ENCODE results near the gene ANXA5.
"Not testable (repeated sequence)": the region's sequence is repeated elsewhere in the genome, so short reads cannot be mapped to it uniquely, and the experiment has no call there.

The ANXA5 gene

DNA sequence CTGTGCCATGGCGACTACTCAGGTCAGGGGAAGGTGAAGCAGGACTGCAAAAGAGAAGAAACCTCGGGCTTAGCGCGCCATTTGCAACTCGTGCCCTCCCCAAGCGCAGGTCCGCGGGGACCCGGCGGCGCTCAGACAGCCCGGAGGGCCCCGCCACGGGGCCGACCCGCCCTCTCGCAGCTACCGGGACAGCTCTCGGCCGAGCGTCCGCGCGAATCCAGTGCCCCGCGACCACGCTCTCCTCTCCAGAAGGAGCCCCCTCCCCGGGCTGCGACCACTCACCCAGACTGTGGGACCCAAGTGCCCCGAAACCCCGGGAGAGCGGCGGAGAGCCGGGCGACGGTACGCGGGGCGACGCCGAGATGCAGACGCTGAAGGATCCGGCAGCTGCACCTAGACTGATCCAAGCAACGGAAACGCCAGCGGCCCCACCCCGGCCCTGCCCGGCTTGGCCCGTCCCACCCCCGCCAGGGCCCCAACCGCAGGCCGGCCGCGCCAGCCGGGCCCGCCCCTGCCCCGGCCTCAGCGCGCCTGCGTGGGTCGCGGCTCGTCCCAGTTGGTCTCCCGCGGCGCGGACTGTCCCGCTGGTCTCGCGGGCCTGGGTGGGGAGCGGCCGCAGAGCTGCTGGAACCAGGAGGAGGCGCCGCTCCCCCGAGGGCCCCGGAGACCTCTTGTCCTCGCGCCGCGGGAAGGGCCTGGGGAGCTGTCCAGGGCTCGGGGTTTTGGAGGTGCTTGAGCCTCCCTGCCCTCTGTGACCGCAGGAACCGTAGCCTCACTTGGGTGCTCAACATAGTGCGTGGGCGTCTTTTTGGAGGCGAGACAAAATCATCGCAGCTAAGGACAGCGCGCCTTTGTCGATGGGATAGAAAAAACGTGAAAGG, at the start of gene ANXA5:
TSS of gene ANXA5 (minus strand) at position 400 of the 881 bp plus-strand sequence. CDS start at position 9, 391 bp downstream.
- peak; percentile 97 for DNase-seq

DNA sequence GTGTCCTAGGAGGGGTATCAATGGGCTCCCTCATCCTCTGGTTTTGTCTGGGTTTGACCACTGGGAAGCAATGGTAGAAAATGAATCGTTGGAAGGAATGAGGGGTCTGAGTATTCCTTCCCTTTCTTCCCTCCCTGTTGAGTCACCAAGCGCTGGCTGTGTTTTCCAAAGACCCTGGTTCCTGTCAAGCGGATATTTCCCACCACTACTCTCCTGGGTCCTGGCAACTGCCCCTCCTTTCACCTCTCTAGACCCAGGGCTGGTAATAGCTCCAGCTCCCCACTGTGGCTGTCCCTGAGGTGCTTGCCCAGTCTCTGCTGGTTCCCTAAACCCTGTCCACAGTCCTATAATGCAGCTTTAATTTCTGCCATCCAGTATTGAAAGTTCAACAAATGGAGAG, 46.0 kb upstream of the ANXA5 start:
- DNase-seq = no peak

GRCh38 chr4:121741751-121742150, 45.0 kb upstream of the ANXA5 start:
- DNase-seq = no peak

GRCh38 chr4:121740796-121741409, 44.1 kb upstream of the ANXA5 start:
- DNase-seq = no peak

- no peak for DNase-seq
These were observed 42.8 kb upstream of the ANXA5 start for GRCh38 chr4:121739575-121739974.

- DNase-seq = no peak
These were observed 42.2 kb upstream of the ANXA5 start for GRCh38 chr4:121738780-121739535.

- no peak for DNase-seq
These were observed 41.2 kb upstream of the ANXA5 start for GRCh38 chr4:121737846-121738554.

GRCh38 chr4:121736735-121737351, 40.1 kb upstream of the ANXA5 start:
- peak; percentile 68 for DNase-seq

DNA sequence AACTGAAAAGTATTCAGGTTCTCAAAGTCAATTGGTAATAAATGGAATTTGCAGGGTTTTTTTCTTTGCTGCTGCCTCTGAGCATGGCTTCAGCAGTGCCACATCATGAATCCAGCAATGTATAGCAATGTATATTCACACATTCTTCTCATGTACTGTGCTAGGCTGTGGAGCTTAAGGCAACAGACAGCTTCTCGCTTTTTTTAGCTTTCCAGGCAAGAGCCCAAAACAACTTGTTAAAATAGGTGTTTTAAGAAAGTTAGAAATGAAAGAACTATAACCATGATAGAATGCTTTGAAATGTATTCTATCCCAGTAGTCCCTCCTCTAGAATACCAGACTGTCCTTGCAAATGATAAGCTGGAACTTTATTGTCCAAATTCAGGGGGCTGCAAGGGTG, 37.8 kb upstream of the ANXA5 start:
- no peak for DNase-seq

DNA sequence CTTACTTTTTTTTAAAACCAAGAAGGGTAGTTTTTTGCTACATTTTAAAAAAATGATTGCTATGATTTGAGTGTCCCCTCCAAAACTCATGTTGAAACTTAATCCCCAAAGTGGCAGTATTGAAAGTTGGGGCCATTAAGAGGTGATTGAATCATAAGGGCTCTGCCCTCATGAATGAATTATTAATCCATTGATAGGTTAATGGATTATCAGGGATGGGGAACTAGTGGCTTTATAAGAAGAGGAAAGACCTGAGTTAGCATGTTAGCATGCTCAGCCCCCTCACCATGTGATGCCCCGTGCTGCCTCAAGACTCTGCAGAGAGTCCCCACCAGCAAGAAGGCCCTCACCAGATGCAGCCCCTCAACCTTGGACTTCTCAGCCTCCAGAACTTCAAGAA, 37.2 kb upstream of the ANXA5 start:
- no peak for DNase-seq

DNA sequence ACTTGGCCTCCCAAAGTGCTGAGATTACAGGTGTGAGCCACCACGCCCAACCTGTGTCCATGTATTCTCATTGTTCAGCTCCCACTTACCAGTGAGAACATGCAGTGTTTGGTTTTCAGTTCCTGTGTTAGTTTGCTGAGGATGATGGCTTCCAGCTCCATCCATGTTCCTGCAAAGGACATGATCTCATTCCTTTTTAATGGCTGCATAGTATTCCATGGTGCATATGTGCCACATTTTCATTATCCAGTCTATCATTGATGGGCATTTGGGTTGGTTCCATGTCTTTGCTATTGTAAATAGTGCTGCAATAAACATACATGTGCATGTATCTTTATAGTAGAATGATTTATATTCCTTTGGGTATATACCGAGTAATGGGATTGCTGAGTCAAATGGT, 33.0 kb upstream of the ANXA5 start:
- DNase-seq = not testable (repeated sequence)

DNA sequence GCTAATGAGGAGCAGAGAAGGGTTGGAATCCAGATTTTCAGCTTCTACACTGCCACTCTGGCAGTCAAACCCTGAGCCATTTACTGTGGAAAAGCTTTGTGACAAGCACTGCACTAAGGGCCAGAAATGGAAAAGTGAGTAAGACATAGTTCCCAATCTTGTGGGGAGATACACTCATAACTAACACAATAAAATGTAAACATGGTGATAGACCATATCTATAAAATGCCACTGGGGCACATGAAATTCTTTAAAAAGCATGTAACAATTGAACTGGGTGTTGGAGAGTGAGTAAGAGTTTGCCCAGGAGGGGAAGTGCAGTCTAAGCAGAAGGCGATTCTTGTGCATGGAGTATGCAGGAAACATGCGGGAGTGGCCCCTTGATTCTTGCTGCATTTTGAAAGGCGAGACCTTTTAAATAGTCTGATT, 32.0 kb upstream of the ANXA5 start:
- no peak for DNase-seq

- DNase-seq = no peak
These were observed 31.3 kb upstream of the ANXA5 start for GRCh38 chr4:121728066-121728465.

- peak; percentile 80 for DNase-seq
These were observed 30.0 kb upstream of the ANXA5 start for GRCh38 chr4:121726642-121727268.

DNA sequence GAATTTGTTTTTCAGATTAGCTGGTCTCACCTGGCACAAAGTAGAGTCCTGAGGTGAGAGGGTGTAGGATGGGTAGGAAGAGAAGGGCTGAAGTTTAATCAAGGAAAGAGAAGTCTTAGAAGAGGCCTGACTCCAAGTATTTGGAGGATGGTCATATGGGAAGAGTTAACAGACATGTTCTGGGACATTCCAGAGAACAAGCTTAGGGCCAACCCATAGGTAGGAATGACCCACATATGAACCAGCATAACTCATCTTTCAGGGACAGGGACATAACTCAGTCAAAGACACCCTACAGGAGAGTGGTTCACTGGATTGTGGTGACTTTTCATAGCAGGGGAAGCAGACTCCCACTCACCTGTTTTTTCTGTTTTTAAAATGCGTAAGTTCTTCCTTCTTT, 27.9 kb upstream of the ANXA5 start:
- no peak for DNase-seq

GRCh38 chr4:121721700-121722099, 24.9 kb upstream of the ANXA5 start:
- DNase-seq = no peak

GRCh38 chr4:121720109-121720508, 23.3 kb upstream of the ANXA5 start:
- no peak for DNase-seq

DNA sequence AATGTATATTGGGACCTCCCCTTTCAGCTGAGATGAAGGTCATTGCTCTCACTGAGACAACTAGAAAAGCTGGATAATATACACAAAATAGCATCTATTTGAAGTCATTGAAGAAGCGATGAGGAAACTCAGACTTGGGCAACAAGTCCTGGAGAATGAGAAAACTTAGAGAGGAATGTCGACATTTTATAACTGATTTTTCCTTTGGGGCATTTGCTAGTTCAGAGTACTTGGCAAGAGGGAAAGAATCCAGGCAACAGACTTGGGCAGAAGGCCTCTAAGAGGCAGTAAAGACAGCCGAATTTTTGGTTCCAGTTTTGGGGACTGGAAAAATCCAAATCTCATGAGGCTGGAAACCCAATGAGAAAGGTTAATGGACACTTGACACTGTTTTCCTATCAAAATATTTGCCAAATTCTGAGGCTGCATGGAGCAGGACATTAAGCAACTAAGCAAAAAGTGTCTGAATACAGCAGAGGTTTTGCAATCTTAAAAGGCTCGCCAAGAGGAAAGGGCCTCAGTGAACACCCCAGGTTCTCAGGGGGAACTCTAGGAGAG, 21.0 kb upstream of the ANXA5 start:
- no peak for DNase-seq

DNA sequence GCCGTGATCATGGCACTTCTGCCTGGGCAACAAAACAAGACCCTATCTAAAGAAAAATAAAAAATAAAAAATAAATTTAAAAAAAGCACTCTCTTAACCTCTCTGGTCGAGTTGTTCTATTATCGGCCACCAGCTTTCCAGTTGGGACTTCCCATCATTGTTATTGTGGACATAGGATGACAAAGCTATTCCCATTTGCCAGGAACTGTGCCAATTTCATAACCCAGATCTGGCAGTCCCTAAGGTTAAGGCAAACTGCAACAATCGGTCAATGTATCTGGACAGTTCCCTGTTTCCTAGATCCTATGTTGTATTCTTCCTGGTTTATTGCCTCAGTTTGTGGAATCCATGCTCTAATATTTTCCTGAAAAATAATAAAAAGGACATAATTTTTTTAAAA, 17.8 kb upstream of the ANXA5 start:
- DNase-seq = no peak

GRCh38 chr4:121712783-121713182, 16.0 kb upstream of the ANXA5 start:
- DNase-seq = no peak

DNA sequence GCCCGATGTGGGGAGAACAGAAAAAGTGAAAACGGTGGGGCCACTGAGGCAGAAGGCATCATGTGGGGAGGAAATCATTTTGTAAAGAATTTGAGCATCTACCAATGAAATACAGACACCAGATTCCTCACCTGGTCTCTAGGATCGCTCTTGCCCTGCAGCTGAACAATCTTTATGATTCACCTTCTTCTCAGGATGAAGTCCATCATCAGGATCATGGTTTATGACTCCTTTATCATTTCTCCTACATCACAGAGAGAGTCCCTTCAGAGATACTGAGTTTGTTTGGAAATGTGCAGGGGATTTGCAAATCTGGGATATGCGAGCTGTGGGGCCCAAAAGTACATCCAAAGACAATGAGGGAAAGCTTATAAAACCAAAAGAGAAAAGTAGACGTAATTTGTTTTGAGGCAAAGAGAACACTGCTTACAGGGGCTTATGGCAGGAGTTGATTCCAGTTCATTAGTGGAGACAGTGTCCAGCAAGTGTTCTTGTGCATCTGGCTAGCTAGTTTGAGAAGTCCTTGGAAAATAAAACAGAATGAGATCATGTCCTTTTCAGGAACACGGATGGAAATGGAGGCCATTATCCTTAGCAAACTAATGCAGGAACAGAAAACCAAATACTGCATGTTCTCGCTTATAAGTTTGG, 15.3 kb upstream of the ANXA5 start:
- DNase-seq = no peak
